Fibroblast of skin of right quadriceps (primary cell): ENCODE data around the gene RAP1GAP2.
"Not testable (repeated sequence)": the region's sequence is repeated elsewhere in the genome, so short reads cannot be mapped to it uniquely, and the experiment has no call there.

Experiments used
- DNase-seq: peaks from one replicate; pipeline ENCODE4 v3.0.0-alpha.2; 2013

The RAP1GAP2 gene

GRCh38 chr17:2796164-2797125 lies at the start of gene RAP1GAP2:
Gene RAP1GAP2, plus strand, starts transcription at chr17:2796438. Its CDS starts 90 bp downstream, at chr17:2796528.
- no peak for DNase-seq

GRCh38 chr17:2749058-2749783 lies 47.0 kb upstream of the RAP1GAP2 start, which contains the start of gene CCDC92B:
Gene CCDC92B, minus strand, starts transcription at chr17:2749652. Its CDS starts 14,507 bp downstream, at chr17:2735145.
- DNase-seq = no peak

- DNase-seq = peak; percentile 51
These were observed 46.5 kb upstream of the RAP1GAP2 start for GRCh38 chr17:2749784-2750181.

- DNase-seq = no peak
These were observed 45.5 kb upstream of the RAP1GAP2 start for GRCh38 chr17:2750721-2751120.

GRCh38 chr17:2751491-2751890 lies 44.7 kb upstream of the RAP1GAP2 start:
- DNase-seq = no peak

GRCh38 chr17:2755891-2756724 lies 40.1 kb upstream of the RAP1GAP2 start:
- DNase-seq = no peak

GRCh38 chr17:2758870-2759269 lies 37.4 kb upstream of the RAP1GAP2 start:
- DNase-seq = no peak

- DNase-seq = no peak
These were observed 26.1 kb upstream of the RAP1GAP2 start for GRCh38 chr17:2770129-2770528.

GRCh38 chr17:2775206-2775605 lies 21.0 kb upstream of the RAP1GAP2 start:
- DNase-seq = no peak

GRCh38 chr17:2776589-2777241 lies 19.5 kb upstream of the RAP1GAP2 start:
- DNase-seq = no peak

GRCh38 chr17:2777242-2777867 lies 18.9 kb upstream of the RAP1GAP2 start:
- DNase-seq = no peak

- DNase-seq = no peak
These were observed 17.7 kb upstream of the RAP1GAP2 start for GRCh38 chr17:2778489-2778888.

- no peak for DNase-seq
These were observed 16.7 kb upstream of the RAP1GAP2 start for GRCh38 chr17:2779545-2779944.

GRCh38 chr17:2780256-2780655 lies 16.0 kb upstream of the RAP1GAP2 start:
- no peak for DNase-seq

- DNase-seq = no peak
These were observed 15.2 kb upstream of the RAP1GAP2 start for GRCh38 chr17:2780931-2781454.

- DNase-seq = not testable (repeated sequence)
These were observed 14.6 kb upstream of the RAP1GAP2 start for GRCh38 chr17:2781598-2781997.

- DNase-seq = peak; percentile 30
These were observed 14.2 kb upstream of the RAP1GAP2 start for GRCh38 chr17:2782055-2782454.

- DNase-seq = no peak
These were observed 12.8 kb upstream of the RAP1GAP2 start for GRCh38 chr17:2783310-2784030.

- no peak for DNase-seq
These were observed 11.4 kb upstream of the RAP1GAP2 start for GRCh38 chr17:2784864-2785263.

GRCh38 chr17:2785376-2785775 lies 10.9 kb upstream of the RAP1GAP2 start:
- not testable (repeated sequence) for DNase-seq
